HepG2 (cell line): ENCODE measurements around the gene DNASE1. TPM values are rescaled to one million over a fixed set of nuclear protein-coding genes. Genes with fewer than 3 reads are reported as not detected.

ENCODE experiments used
- ARID5B ChIP-seq: IDR thresholded peaks from 2 replicates; pipeline ENCODE4 v1.4.0; 2020; ENCODE audit warnings: mild to moderate bottlenecking, missing genetic modification reagents
- ASH2L ChIP-seq: fragments of 300-600, 200-600 bp; sonication (generic); IDR thresholded peaks from 2 replicates; pipeline ENCODE4 v1.7.0; 2017; ENCODE audit warnings: low read depth, mild to moderate bottlenecking, moderate library complexity, mixed read lengths, low read length; ENCODE audit not compliant: insufficient read length
- CC2D1A ChIP-seq: sonication (generic); formaldehyde crosslinking; IDR thresholded peaks from 2 replicates; pipeline ENCODE4 v1.8.1; 2023; ENCODE audit warnings: mild to moderate bottlenecking, missing genetic modification reagents
- CENPT ChIP-seq: sonication (generic); formaldehyde crosslinking; IDR thresholded peaks from 2 replicates; pipeline ENCODE4 v1.8.0; 2022; ENCODE audit warnings: low read depth, mild to moderate bottlenecking, moderate library complexity, missing genetic modification reagents
- FOXJ3 ChIP-seq: sonication (generic); formaldehyde crosslinking; IDR thresholded peaks from 2 replicates; pipeline ENCODE4 v1.4.0; 2020; ENCODE audit warnings: missing genetic modification reagents, mild to moderate bottlenecking, borderline replicate concordance
- NFE2 ChIP-seq: sonication (generic); formaldehyde crosslinking; IDR thresholded peaks from 2 replicates; pipeline ENCODE4 v1.4.0; 2020; ENCODE audit warnings: missing genetic modification reagents
- PHB2 ChIP-seq: fragments of 450-650 bp; IDR thresholded peaks from 2 replicates; pipeline ENCODE4 v1.6.1; 2018; ENCODE audit not compliant: partially characterized antibody
- THRA ChIP-seq: sonication (generic); formaldehyde crosslinking; IDR thresholded peaks from 2 replicates; pipeline ENCODE4 v1.4.0; 2020; ENCODE audit warnings: missing genetic modification reagents, borderline replicate concordance
- ZNF318 ChIP-seq: sonication (generic); formaldehyde crosslinking; IDR thresholded peaks from 2 replicates; pipeline ENCODE4 v1.4.0; 2020; ENCODE audit warnings: mild to moderate bottlenecking, missing genetic modification reagents
- ZNF335 ChIP-seq: sonication (generic); formaldehyde crosslinking; IDR thresholded peaks from 2 replicates; pipeline ENCODE4 v1.4.0; 2020; ENCODE audit warnings: missing genetic modification reagents
- ZNF567 ChIP-seq: sonication (generic); formaldehyde crosslinking; IDR thresholded peaks from 2 replicates; pipeline ENCODE4 v1.8.1; 2023; ENCODE audit warnings: mild to moderate bottlenecking, missing genetic modification reagents, borderline replicate concordance
- ZNF577 ChIP-seq: sonication (generic); formaldehyde crosslinking; IDR thresholded peaks from 2 replicates; pipeline ENCODE4 v1.4.0; 2020; ENCODE audit warnings: mild to moderate bottlenecking, low read depth, missing genetic modification reagents, borderline replicate concordance
- ZNF766 ChIP-seq: sonication (generic); formaldehyde crosslinking; IDR thresholded peaks from 2 replicates; pipeline ENCODE4 v1.5.0; 2020; ENCODE audit warnings: missing genetic modification reagents, borderline replicate concordance
- ZNF772 ChIP-seq: sonication (generic); formaldehyde crosslinking; IDR thresholded peaks from 2 replicates; pipeline ENCODE4 v1.5.0; 2020; ENCODE audit warnings: mild to moderate bottlenecking, missing genetic modification reagents
- ZNF879 ChIP-seq: sonication (generic); formaldehyde crosslinking; IDR thresholded peaks from 2 replicates; pipeline ENCODE4 v1.8.1; 2023; ENCODE audit warnings: missing genetic modification reagents
- polyA plus RNA-seq, 8 experiments: library from polyadenylated mRNA; depleted of rRNA in 3 of 8; stranded (reverse) in 7 of 8; unstranded in 1 of 8; fragments of >200 nt; fragmentation: Illumina TruSeq in 4 of 8; extraction: Trizol in 4 of 8; gene quantifications; 2 replicates each; pipeline versions ENCODE4 v1.2.1 to v1.2.3, GENCODE V29; 2011 to 2016; ENCODE audit warnings: low read depth in 4 of 8, missing spikeins in 1 of 8, mixed read lengths in 1 of 8; ENCODE audit not compliant: insufficient read depth in 1 of 8
- total RNA-seq, 5 experiments: library from RNA; depleted of rRNA; stranded (reverse); fragments of >200 nt; fragmentation: Illumina TruSeq; extraction: Trizol; gene quantifications; 2 replicates each; pipeline ENCODE4 v1.2.3, GENCODE V29; 2016; ENCODE audit warnings: low read depth in 1 of 5

The DNASE1 gene
- total and polyA plus RNA-seq, 2 of the 13 experiments (the other 11 are each of a cell fraction or from before 2014, with no cell fraction given), result 7.1 to 11.1 TPM

GRCh38 chr16:3695610-3696369, 41.3 kb downstream of the DNASE1 start (continued):
- TF ChIP-seq ZNF318, result 0 out of 2 replicates have a peak, but pooled peaks have one; percentile 53
- TF ChIP-seq CC2D1A (CRISPR knock-in tag), result no peak
- TF ChIP-seq ZNF766 (CRISPR knock-in tag), result peak; percentile 86; the same call in 1 of the 2 replicates
- peak; percentile 94 for TF ChIP-seq THRA
- TF ChIP-seq ZNF567 (CRISPR knock-in tag), result peak; percentile 45; the same call in 1 of the 2 replicates
- TF ChIP-seq PHB2, result no peak
- no peak for TF ChIP-seq ZNF577 (CRISPR knock-in tag)
- TF ChIP-seq ASH2L, result peak; percentile 93
- TF ChIP-seq FOXJ3, result peak; percentile 93
- peak; percentile 97 for TF ChIP-seq ZNF335 (CRISPR knock-in tag)
- TF ChIP-seq ZNF879 (CRISPR knock-in tag), result no peak
- peak; percentile 95 for TF ChIP-seq ARID5B (CRISPR knock-in tag)
- TF ChIP-seq NFE2 (CRISPR knock-in tag), result no peak
- no peak for TF ChIP-seq CENPT
- peak; percentile 95 for TF ChIP-seq ZNF772 (CRISPR knock-in tag)
